Tibial nerve (tissue), 4 donors: ENCODE data around the gene TGFBI.

Source experiments
- CTCF ChIP-seq, 5 experiments: fragments of 200-600 bp in 3 of 5; fragments of 450-650 bp in 2 of 5; sonication (generic) in 3 of 5; IDR thresholded peaks; one replicate each; pipeline ENCODE4 v1.5.1; 2016 to 2019; ENCODE audit warnings: antibody characterized with exemption in 5 of 5, mild to moderate bottlenecking in 3 of 5, moderate library complexity in 2 of 5
- EP300 ChIP-seq, 2 donors: sonication (generic); formaldehyde crosslinking; IDR thresholded peaks; one replicate each; pipeline ENCODE4 v1.6.1; 2017; ENCODE audit warnings: antibody characterized with exemption in 2 of 2, mild to moderate bottlenecking in 1 of 2
- POLR2A ChIP-seq, 2 donors: fragments of 450-650 bp; IDR thresholded peaks; one replicate each; pipeline ENCODE4 v1.6.1; 2017; ENCODE audit warnings: antibody characterized with exemption in 2 of 2, mild to moderate bottlenecking in 2 of 2, moderate library complexity in 2 of 2

- TF ChIP-seq EP300 (IDR thresholded peaks at IDR 0.05), result peak in 1 of 2 donors; percentile 90
- TF ChIP-seq CTCF (IDR thresholded peaks at IDR 0.05), result peak in 2 of 5 experiments; percentile 10 to 42
- TF ChIP-seq POLR2A (IDR thresholded peaks at IDR 0.05), result no peak
Measured at GRCh38 chr5:136018814-136019783, 9.7 kb upstream of the TGFBI start.
